CD4-positive, alpha-beta T cell (primary cell): ENCODE measurements around the gene SLCO2B1. TPM values are rescaled to one million over a fixed set of nuclear protein-coding genes. Genes with fewer than 3 reads are reported as not detected.

Experiments
- ATAC-seq: fragments of 200-7000 bp; cut with Tn5 transposase; one replicate; pipeline ENCODE4 v1.10.0; 2022; ENCODE audit warnings: mild to moderate bottlenecking; ENCODE audit not compliant: poor library complexity
- CTCF ChIA-PET: fragments of 350-600 bp; sonication (Branson Sonifier 250); formaldehyde crosslinking; loops from one replicate; lab custom pipeline; 2021; ENCODE audit warnings: antibody characterized with exemption, inconsistent platforms; lab: Charles Lee
- POLR2A ChIA-PET: fragments of 350-600 bp; sonication (Branson Sonifier 250); formaldehyde crosslinking; loops from one replicate; lab custom pipeline; 2021; ENCODE audit warnings: antibody characterized with exemption, inconsistent platforms; lab: Charles Lee
- DNase-seq, 14 experiments: peaks; one replicate each; pipeline ENCODE4 v3.0.0-alpha.2; 2013 to 2020; ENCODE audit warnings: mixed read lengths in 2 of 14
- H3K27ac ChIP-seq, 2 donors: one replicate each; pipeline versions ENCODE4 v1.5.1 to v1.7.0; 2013; ENCODE audit warnings: low read length in 2 of 2, low read depth in 1 of 2, mild to moderate bottlenecking in 1 of 2
- H3K27me3 ChIP-seq, 2 experiments: 1 replicate in 1 of 2; 2 replicates in 1 of 2; pipeline versions ENCODE4 v1.6.1 to v1.7.0; 2013; ENCODE audit warnings: low read length in 2 of 2, control low read depth in 1 of 2, mild to moderate bottlenecking in 1 of 2, moderate library complexity in 1 of 2; ENCODE audit not compliant: insufficient read depth in 2 of 2, control insufficient read depth in 1 of 2
- H3K36me3 ChIP-seq: one replicate; pipeline ENCODE4 v1.6.1; 2013; ENCODE audit warnings: low read length, control low read depth; ENCODE audit not compliant: insufficient read depth
- H3K4me1 ChIP-seq: one replicate; pipeline ENCODE4 v1.6.1; 2013; ENCODE audit warnings: low read length, control low read depth; ENCODE audit not compliant: insufficient read depth
- H3K4me3 ChIP-seq: one replicate; pipeline ENCODE4 v1.5.1; 2013; ENCODE audit warnings: mild to moderate bottlenecking, low read length, moderate library complexity
- H3K9me3 ChIP-seq, 2 experiments: 1 replicate in 1 of 2; 2 replicates in 1 of 2; pipeline versions ENCODE4 v1.6.1 to v1.7.0; 2013; ENCODE audit warnings: low read length in 2 of 2, mild to moderate bottlenecking in 2 of 2, control low read depth in 1 of 2, moderate library complexity in 1 of 2; ENCODE audit not compliant: control insufficient read depth in 1 of 2, insufficient read depth in 1 of 2
- H3K27ac Mint-ChIP-seq: one replicate; pipeline ENCODE4 v1.8.0; 2020; ENCODE audit warnings: mixed read lengths
- H3K27me3 Mint-ChIP-seq: one replicate; pipeline ENCODE4 v1.8.0; 2021; ENCODE audit warnings: mixed read lengths
- H3K36me3 Mint-ChIP-seq: one replicate; pipeline ENCODE4 v1.8.0; 2021; ENCODE audit warnings: low read depth, mixed read lengths
- H3K4me1 Mint-ChIP-seq: one replicate; pipeline ENCODE4 v1.8.0; 2021; ENCODE audit warnings: low read depth, mixed read lengths
- H3K4me3 Mint-ChIP-seq: one replicate; pipeline ENCODE4 v1.8.0; 2020; ENCODE audit warnings: mild to moderate bottlenecking, mixed read lengths
- H3K9me3 Mint-ChIP-seq: one replicate; pipeline ENCODE4 v1.8.0; 2020; ENCODE audit warnings: mixed read lengths
- intact Hi-C, 2 experiments: fragments of 100-400 bp; cut with DNase I in 1 of 2; cut with micrococcal nuclease in 1 of 2; formaldehyde crosslinking; loops; one replicate each; pipeline versions ENCODE4 v1.15.1 to v1.9.0; 2023 to 2025; cut with DNase I, micrococcal nuclease
- total RNA-seq, 174 experiments: library from RNA in 2 of 174; stranded (reverse) in 2 of 174; gene quantifications; one replicate each; pipeline ENCODE4 v1.2.3 and lab custom pipeline; 2021 to 2026
- TF ChIP-seq, protein P1 (sequence below): fragments of 200-600 bp; IDR thresholded peaks from one replicate; pipeline ENCODE4 v1.8.0; 2022; ENCODE audit warnings: antibody characterized with exemption, mild to moderate bottlenecking

The SLCO2B1 gene
- total RNA-seq, 2 experiments from 2014 or later = not detected

DNA sequence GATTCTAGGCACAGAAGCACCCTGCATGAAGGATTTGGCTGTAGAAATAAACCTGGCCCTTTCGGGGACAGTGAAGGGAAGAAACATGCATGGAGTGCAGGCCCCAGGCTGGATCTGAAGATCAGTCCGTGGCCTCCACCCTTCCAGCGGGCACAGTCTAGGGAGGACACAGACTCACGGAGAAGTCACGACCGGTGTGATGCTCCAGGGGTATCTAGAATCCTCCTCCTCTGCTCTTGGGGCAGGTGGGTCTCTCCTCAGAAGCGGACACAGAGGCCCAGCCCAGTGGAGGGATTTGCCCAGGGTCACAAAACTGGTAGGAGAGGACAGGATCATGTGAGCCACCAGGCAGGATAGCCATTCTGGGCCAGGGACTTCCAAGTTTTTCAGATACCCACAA, 22.4 kb downstream of the SLCO2B1 start:
- Histone ChIP-seq H3K4me3 (no peak overlapping the region), H3K27me3 (peaks cover 0 to 5% of the 10 kb centered on the region in 2 experiments), H3K27ac (no peak overlapping the region), H3K9me3 (no peaks in the 10 kb centered on the region), H3K36me3 (no peaks in the 10 kb centered on the region), H3K4me1 (peaks cover 18% of the 10 kb centered on the region)
- Mint-ChIP-seq H3K4me3 (no peak overlapping the region), H3K4me1 (peaks cover 9% of the 10 kb centered on the region), H3K27me3 (no peaks in the 10 kb centered on the region), H3K9me3 (no peaks in the 10 kb centered on the region), H3K36me3 (no peaks in the 10 kb centered on the region), H3K27ac (no peak overlapping the region)
- no peak for ATAC-seq
- intact Hi-C loops = no loop called here
- ChIA-PET POLR2A (no interaction called here), CTCF (no interaction called here)
- DNase-seq = no peak
- TF ChIP-seq, protein P1, sequence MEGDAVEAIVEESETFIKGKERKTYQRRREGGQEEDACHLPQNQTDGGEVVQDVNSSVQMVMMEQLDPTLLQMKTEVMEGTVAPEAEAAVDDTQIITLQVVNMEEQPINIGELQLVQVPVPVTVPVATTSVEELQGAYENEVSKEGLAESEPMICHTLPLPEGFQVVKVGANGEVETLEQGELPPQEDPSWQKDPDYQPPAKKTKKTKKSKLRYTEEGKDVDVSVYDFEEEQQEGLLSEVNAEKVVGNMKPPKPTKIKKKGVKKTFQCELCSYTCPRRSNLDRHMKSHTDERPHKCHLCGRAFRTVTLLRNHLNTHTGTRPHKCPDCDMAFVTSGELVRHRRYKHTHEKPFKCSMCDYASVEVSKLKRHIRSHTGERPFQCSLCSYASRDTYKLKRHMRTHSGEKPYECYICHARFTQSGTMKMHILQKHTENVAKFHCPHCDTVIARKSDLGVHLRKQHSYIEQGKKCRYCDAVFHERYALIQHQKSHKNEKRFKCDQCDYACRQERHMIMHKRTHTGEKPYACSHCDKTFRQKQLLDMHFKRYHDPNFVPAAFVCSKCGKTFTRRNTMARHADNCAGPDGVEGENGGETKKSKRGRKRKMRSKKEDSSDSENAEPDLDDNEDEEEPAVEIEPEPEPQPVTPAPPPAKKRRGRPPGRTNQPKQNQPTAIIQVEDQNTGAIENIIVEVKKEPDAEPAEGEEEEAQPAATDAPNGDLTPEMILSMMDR = no peak

GRCh38 chr11:75174781-75175370, 24.0 kb downstream of the SLCO2B1 start:
- TF ChIP-seq, protein P1 = no peak
- intact Hi-C loops = no loop called here
- H3K9me3 Mint-ChIP-seq = no peaks in the 10 kb centered on the region
- H3K27ac ChIP-seq = no peak overlapping the region
- no peak overlapping the region for H3K27ac Mint-ChIP-seq
- H3K4me1 ChIP-seq = peaks cover 18% of the 10 kb centered on the region
- no peak overlapping the region for H3K4me3 Mint-ChIP-seq
- H3K36me3 Mint-ChIP-seq = no peaks in the 10 kb centered on the region
- H3K9me3 ChIP-seq = no peaks in the 10 kb centered on the region
- no peaks in the 10 kb centered on the region for H3K27me3 Mint-ChIP-seq
- no peaks in the 10 kb centered on the region for H3K36me3 ChIP-seq
- CTCF ChIA-PET = no interaction called here
- DNase-seq = peak in 4 of 14 experiments; percentile 6 to 68 (median 43)
- peaks cover 0 to 5% of the 10 kb centered on the region in 2 experiments for H3K27me3 ChIP-seq
- no peak for ATAC-seq
- H3K4me1 Mint-ChIP-seq = peaks cover 9% of the 10 kb centered on the region
- no peak overlapping the region for H3K4me3 ChIP-seq
- POLR2A ChIA-PET = no interaction called here

DNA sequence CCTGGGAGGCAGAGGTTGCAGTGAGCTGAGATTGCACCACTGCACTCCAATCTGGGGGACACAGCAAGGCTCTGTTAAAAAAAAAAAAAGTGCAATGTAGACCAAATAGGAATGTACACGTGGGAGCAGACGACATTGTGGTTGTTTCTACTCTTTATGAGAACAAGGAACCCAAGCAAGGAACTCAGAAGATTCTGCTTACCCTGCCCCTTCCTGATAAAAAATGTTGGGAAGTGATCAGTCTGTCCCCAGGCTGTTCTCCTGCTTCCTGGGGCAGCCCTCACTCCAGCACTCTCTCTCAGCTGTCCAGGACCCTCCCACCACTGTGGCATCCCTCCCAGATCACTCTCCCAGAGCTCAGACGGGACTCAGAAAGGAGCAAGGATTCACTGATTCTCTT, 31.8 kb downstream of the SLCO2B1 start:
- H3K4me3 ChIP-seq = no peak overlapping the region
- ATAC-seq (no peak), DNase-seq (no peak)
- Mint-ChIP-seq H3K4me3 (no peak overlapping the region), H3K27me3 (peaks cover 22% of the 10 kb centered on the region), H3K9me3 (no peaks in the 10 kb centered on the region), H3K27ac (no peak overlapping the region), H3K36me3 (no peaks in the 10 kb centered on the region), H3K4me1 (no peaks in the 10 kb centered on the region)
- intact Hi-C loops = no loop called here
- POLR2A ChIA-PET = no interaction called here
- TF ChIP-seq, protein P1 = no peak
- H3K36me3 ChIP-seq = no peaks in the 10 kb centered on the region
- peaks cover 0 to 6% of the 10 kb centered on the region in 2 experiments for H3K27me3 ChIP-seq
- CTCF ChIA-PET = no interaction called here
- no peaks in the 10 kb centered on the region for H3K9me3 ChIP-seq
- H3K4me1 ChIP-seq = no peaks in the 10 kb centered on the region
- H3K27ac ChIP-seq = no peak overlapping the region
